Duodenal mucosa (tissue), 2 donors: Measurements from ENCODE around the gene SMYD3.
"Not testable (repeated sequence)": the region's sequence is repeated elsewhere in the genome, so short reads cannot be mapped to it uniquely, and the experiment has no call there.

ENCODE experiments used
- H3K27ac ChIP-seq: one replicate; pipeline ENCODE4 v1.7.0; 2013; ENCODE audit warnings: low read depth, low read length
- H3K27me3 ChIP-seq, 2 donors: one replicate each; pipeline ENCODE4 v1.7.0; 2013; ENCODE audit warnings: low read length in 2 of 2, control low read depth in 1 of 2; ENCODE audit not compliant: insufficient read depth in 2 of 2, control insufficient read depth in 1 of 2
- H3K36me3 ChIP-seq, 2 donors: one replicate each; pipeline ENCODE4 v1.7.0; 2013; ENCODE audit warnings: low read length in 2 of 2, control low read depth in 1 of 2; ENCODE audit not compliant: insufficient read depth in 2 of 2, control insufficient read depth in 1 of 2
- H3K4me1 ChIP-seq, 2 donors: one replicate each; pipeline ENCODE4 v1.7.0; 2013; ENCODE audit warnings: low read length in 2 of 2, control low read depth in 1 of 2; ENCODE audit not compliant: insufficient read depth in 2 of 2, control insufficient read depth in 1 of 2
- H3K4me3 ChIP-seq, 2 donors: one replicate each; pipeline ENCODE4 v1.7.0; 2013; ENCODE audit warnings: low read length in 2 of 2, low read depth in 1 of 2
- H3K9ac ChIP-seq, 2 donors: one replicate each; pipeline ENCODE4 v1.7.0; 2013; ENCODE audit warnings: low read length in 2 of 2, low read depth in 1 of 2
- H3K9me3 ChIP-seq, 2 donors: one replicate each; pipeline ENCODE4 v1.7.0; 2013; ENCODE audit warnings: low read length in 2 of 2, control low read depth in 1 of 2; ENCODE audit not compliant: control insufficient read depth in 1 of 2

SMYD3 gene

GRCh38 chr1:245790441-245790840 is 716.6 kb downstream of the SMYD3 start:
- H3K9me3 ChIP-seq: no peaks in the 10 kb centered on the region
- H3K27ac ChIP-seq: no peak overlapping the region
- H3K4me3 ChIP-seq: no peak overlapping the region

GRCh38 chr1:245788886-245789285 is 718.2 kb downstream of the SMYD3 start:
- no peaks in the 10 kb centered on the region for H3K4me1 ChIP-seq
- H3K36me3 ChIP-seq: no peaks in the 10 kb centered on the region
- no peak overlapping the region for H3K9ac ChIP-seq
- H3K27me3 ChIP-seq: no peaks in the 10 kb centered on the region
- H3K9me3 ChIP-seq: no peaks in the 10 kb centered on the region
- H3K4me3 ChIP-seq: no peak overlapping the region
- no peak overlapping the region for H3K27ac ChIP-seq

More at GRCh38 chr1:245790441-245790840, 716.6 kb downstream of the SMYD3 start:
- Histone ChIP-seq H3K4me1 (no peaks in the 10 kb centered on the region), H3K27me3 (no peaks in the 10 kb centered on the region), H3K9ac (no peak overlapping the region), H3K36me3 (no peaks in the 10 kb centered on the region)

GRCh38 chr1:245788269-245788668 is 718.8 kb downstream of the SMYD3 start:
- no peaks in the 10 kb centered on the region for H3K27me3 ChIP-seq

GRCh38 chr1:245786948-245787347 is 720.1 kb downstream of the SMYD3 start:
- H3K9me3 ChIP-seq: no peaks in the 10 kb centered on the region
- no peaks in the 10 kb centered on the region for H3K27me3 ChIP-seq

More at GRCh38 chr1:245788269-245788668, 718.8 kb downstream of the SMYD3 start:
- Histone ChIP-seq H3K9me3 (no peaks in the 10 kb centered on the region), H3K36me3 (no peaks in the 10 kb centered on the region), H3K9ac (no peak overlapping the region), H3K4me3 (no peak overlapping the region), H3K27ac (no peak overlapping the region), H3K4me1 (no peaks in the 10 kb centered on the region)

GRCh38 chr1:245779797-245780755 is 727.0 kb downstream of the SMYD3 start:
- no peaks in the 10 kb centered on the region for H3K4me1 ChIP-seq
- H3K4me3 ChIP-seq: no peak overlapping the region
- no peak overlapping the region for H3K27ac ChIP-seq
- H3K27me3 ChIP-seq: no peaks in the 10 kb centered on the region
- no peaks in the 10 kb centered on the region for H3K9me3 ChIP-seq
- no peak overlapping the region for H3K9ac ChIP-seq
- H3K36me3 ChIP-seq: no peaks in the 10 kb centered on the region

More at GRCh38 chr1:245786948-245787347, 720.1 kb downstream of the SMYD3 start:
- no peak overlapping the region for H3K9ac ChIP-seq
- no peaks in the 10 kb centered on the region for H3K4me1 ChIP-seq
- no peak overlapping the region for H3K27ac ChIP-seq
- no peaks in the 10 kb centered on the region for H3K36me3 ChIP-seq
- H3K4me3 ChIP-seq: no peak overlapping the region

GRCh38 chr1:245777752-245778151 is 729.3 kb downstream of the SMYD3 start:
- H3K27ac ChIP-seq: no peak overlapping the region
- H3K4me1 ChIP-seq: no peaks in the 10 kb centered on the region
- H3K4me3 ChIP-seq: no peak overlapping the region
- no peaks in the 10 kb centered on the region for H3K27me3 ChIP-seq
- no peaks in the 10 kb centered on the region for H3K36me3 ChIP-seq
- H3K9ac ChIP-seq: no peak overlapping the region
- H3K9me3 ChIP-seq: no peaks in the 10 kb centered on the region

GRCh38 chr1:245776694-245777332 is 730.3 kb downstream of the SMYD3 start:
- H3K9me3 ChIP-seq: no peaks in the 10 kb centered on the region
- no peaks in the 10 kb centered on the region for H3K4me1 ChIP-seq
- H3K27ac ChIP-seq: no peak overlapping the region
- H3K27me3 ChIP-seq: no peaks in the 10 kb centered on the region
- no peak overlapping the region for H3K4me3 ChIP-seq
- no peaks in the 10 kb centered on the region for H3K36me3 ChIP-seq
- no peak overlapping the region for H3K9ac ChIP-seq

- Histone ChIP-seq H3K36me3 (no peaks in the 10 kb centered on the region), H3K27me3 (no peaks in the 10 kb centered on the region), H3K4me1 (no peaks in the 10 kb centered on the region), H3K9me3 (no peaks in the 10 kb centered on the region), H3K27ac (no peak overlapping the region), H3K4me3 (no peak overlapping the region), H3K9ac (no peak overlapping the region)
Observed at GRCh38 chr1:245776139-245776538, 730.9 kb downstream of the SMYD3 start.

- H3K27ac ChIP-seq, H3K9me3 ChIP-seq, H3K36me3 ChIP-seq, H3K9ac ChIP-seq, H3K27me3 ChIP-seq, H3K4me3 ChIP-seq, H3K4me1 ChIP-seq: not testable (repeated sequence)
Observed at GRCh38 chr1:245774931-245775330, 732.1 kb downstream of the SMYD3 start.

GRCh38 chr1:245774196-245774595 is 732.9 kb downstream of the SMYD3 start:
- Histone ChIP-seq H3K9ac (no peak overlapping the region), H3K4me3 (no peak overlapping the region), H3K27me3 (no peaks in the 10 kb centered on the region), H3K9me3 (no peaks in the 10 kb centered on the region), H3K4me1 (no peaks in the 10 kb centered on the region), H3K27ac (no peak overlapping the region), H3K36me3 (no peaks in the 10 kb centered on the region)
